Type B pancreatic cell (in vitro differentiated cells): ENCODE results near the gene GGTA1. TPM values are rescaled to one million over a fixed set of nuclear protein-coding genes. Genes with fewer than 3 reads are reported as not detected.
"Not testable (repeated sequence)": the region's sequence is repeated elsewhere in the genome, so short reads cannot be mapped to it uniquely, and the experiment has no call there.

Experiments used
- DNase-seq: peaks from one replicate; pipeline ENCODE4 v3.0.0; 2021; ENCODE audit warnings: mixed read lengths; ENCODE audit not compliant: unreplicated experiment; ENCODE audit errors: extremely low spot score
- H3K27ac Mint-ChIP-seq: 2 replicates; pipeline ENCODE4 v1.8.0; 2021; ENCODE audit warnings: mild to moderate bottlenecking, mixed read lengths
- H3K27me3 Mint-ChIP-seq: 2 replicates; pipeline ENCODE4 v1.8.0; 2021; ENCODE audit warnings: mixed read lengths
- H3K36me3 Mint-ChIP-seq: 2 replicates; pipeline ENCODE4 v1.8.0; 2021; ENCODE audit warnings: mixed read lengths
- H3K4me1 Mint-ChIP-seq: one replicate; pipeline ENCODE4 v1.8.0; 2021; ENCODE audit warnings: mixed read lengths; ENCODE audit not compliant: unreplicated experiment
- H3K4me3 Mint-ChIP-seq: 2 replicates; pipeline ENCODE4 v1.8.0; 2021; ENCODE audit warnings: mild to moderate bottlenecking, mixed read lengths
- H3K9me3 Mint-ChIP-seq: 2 replicates; pipeline ENCODE4 v1.8.0; 2021; ENCODE audit warnings: mixed read lengths
- total RNA-seq: library from RNA; stranded (reverse); gene quantifications from 2 replicates; pipeline ENCODE4 v1.2.1, GENCODE V29; 2021; ENCODE audit warnings: low replicate concordance
- TF ChIP-seq, protein P1 (sequence below): fragments of 200-600 bp; sonication (generic); conservative IDR thresholded peaks from 2 replicates; pipeline ENCODE4 v1.5.0; 2021; ENCODE audit warnings: antibody characterized with exemption, mild to moderate bottlenecking

GGTA1 gene
- total RNA-seq, 1 donor from 2014 or later = not detected

DNA sequence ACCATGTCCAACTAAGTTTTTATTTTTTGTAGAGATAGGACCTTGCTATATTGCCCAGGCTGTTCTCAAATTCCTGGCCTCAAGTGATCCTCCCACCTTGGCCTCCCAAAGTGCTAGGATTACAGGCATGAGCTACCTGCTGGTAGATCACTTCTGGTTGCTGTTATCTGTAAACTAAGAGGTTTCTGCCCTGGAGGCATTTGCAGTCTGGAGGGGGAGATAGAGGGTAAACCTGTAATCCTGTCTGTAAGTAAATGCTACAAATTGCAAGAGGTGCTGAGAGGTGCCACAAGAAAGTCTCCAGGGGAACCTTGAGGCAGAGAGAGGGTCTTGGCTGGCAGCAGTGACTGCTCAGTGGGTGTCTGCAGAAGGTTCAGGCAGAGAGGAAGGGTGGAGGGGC lies 29.0 kb upstream of the GGTA1 start:
- no peaks in the 10 kb centered on the region for H3K4me1 Mint-ChIP-seq
- no peak overlapping the region for H3K27ac Mint-ChIP-seq
- TF ChIP-seq, protein P1, sequence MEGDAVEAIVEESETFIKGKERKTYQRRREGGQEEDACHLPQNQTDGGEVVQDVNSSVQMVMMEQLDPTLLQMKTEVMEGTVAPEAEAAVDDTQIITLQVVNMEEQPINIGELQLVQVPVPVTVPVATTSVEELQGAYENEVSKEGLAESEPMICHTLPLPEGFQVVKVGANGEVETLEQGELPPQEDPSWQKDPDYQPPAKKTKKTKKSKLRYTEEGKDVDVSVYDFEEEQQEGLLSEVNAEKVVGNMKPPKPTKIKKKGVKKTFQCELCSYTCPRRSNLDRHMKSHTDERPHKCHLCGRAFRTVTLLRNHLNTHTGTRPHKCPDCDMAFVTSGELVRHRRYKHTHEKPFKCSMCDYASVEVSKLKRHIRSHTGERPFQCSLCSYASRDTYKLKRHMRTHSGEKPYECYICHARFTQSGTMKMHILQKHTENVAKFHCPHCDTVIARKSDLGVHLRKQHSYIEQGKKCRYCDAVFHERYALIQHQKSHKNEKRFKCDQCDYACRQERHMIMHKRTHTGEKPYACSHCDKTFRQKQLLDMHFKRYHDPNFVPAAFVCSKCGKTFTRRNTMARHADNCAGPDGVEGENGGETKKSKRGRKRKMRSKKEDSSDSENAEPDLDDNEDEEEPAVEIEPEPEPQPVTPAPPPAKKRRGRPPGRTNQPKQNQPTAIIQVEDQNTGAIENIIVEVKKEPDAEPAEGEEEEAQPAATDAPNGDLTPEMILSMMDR = no peak

DNA sequence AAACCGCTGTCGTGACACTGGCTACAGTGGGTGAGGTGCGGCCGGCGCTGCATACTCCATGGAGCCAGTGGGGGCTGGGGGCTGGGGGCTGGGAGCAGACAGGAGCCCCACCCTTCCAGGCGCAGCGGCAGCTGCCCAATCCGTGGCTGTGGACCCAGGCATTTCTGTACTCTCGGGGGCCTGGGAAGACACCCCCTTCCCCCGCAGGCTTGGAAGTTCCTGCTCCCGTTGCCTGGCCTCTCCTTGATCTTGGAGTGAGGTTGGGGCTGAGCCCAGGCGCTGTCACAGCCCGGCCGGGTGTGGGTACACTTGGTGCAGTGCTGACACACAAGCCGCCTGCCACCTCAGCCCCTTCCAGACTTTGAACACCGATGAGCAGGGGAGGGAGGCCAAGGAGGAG lies 27.7 kb upstream of the GGTA1 start:
- Mint-ChIP-seq H3K27ac (no peak overlapping the region), H3K4me3 (no peak overlapping the region), H3K36me3 (no peaks in the 10 kb centered on the region), H3K9me3 (peaks cover 3% of the 10 kb centered on the region), H3K4me1 (no peaks in the 10 kb centered on the region), H3K27me3 (no peaks in the 10 kb centered on the region)
- DNase-seq = no peak
- TF ChIP-seq, protein P1 = no peak

More for the DNA sequence above, 29.0 kb upstream of the GGTA1 start:
- no peaks in the 10 kb centered on the region for H3K9me3 Mint-ChIP-seq
- DNase-seq = no peak
- H3K27me3 Mint-ChIP-seq = no peaks in the 10 kb centered on the region
- H3K4me3 Mint-ChIP-seq = no peak overlapping the region
- H3K36me3 Mint-ChIP-seq = no peaks in the 10 kb centered on the region

DNA sequence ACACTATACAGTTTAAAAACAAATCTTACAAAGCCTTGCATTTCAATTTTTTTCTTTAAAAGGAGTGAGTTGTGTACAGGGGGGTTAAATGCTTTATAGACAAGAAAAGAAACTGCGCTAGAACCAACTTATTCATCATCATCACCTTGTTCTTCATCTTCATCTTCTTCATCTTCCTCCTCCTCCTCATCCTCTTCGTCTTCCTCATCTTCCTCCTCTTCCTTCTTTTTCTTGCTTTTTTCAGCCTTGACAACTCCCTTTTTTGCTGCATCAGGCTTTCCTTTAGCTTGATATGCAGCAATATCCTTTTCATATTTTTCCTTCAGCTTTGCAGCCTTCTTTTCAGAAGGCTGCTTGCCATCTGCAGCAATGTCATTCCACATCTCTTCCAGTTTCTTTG lies 20.0 kb upstream of the GGTA1 start:
- H3K4me1 Mint-ChIP-seq, H3K9me3 Mint-ChIP-seq, H3K27me3 Mint-ChIP-seq, DNase-seq, H3K4me3 Mint-ChIP-seq, H3K36me3 Mint-ChIP-seq, H3K27ac Mint-ChIP-seq: not testable (repeated sequence)

DNA sequence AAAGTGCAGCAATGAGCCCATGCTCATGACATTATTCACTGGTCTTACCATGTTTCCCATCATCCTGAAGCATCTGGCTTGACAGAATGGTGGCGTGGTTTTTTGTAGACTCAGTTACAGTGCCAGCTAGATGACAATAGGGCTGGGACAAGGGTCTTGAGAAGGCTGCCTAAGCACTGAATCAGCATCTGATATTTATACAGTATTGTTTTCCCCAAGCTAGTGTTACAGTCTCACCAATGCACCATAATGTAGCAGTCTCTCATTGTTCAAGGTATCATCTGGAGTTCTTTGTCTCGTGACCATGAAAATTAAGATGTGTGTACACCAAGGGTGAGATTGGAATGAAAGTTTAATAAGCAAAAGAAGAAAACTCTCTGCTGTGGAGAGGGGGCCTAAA lies 19.0 kb upstream of the GGTA1 start:
- Mint-ChIP-seq H3K27ac (no peak overlapping the region), H3K27me3 (no peaks in the 10 kb centered on the region), H3K4me1 (no peaks in the 10 kb centered on the region), H3K36me3 (no peaks in the 10 kb centered on the region), H3K9me3 (peaks cover 4% of the 10 kb centered on the region), H3K4me3 (no peak overlapping the region)
- TF ChIP-seq, protein P1 = no peak
- DNase-seq = no peak

DNA sequence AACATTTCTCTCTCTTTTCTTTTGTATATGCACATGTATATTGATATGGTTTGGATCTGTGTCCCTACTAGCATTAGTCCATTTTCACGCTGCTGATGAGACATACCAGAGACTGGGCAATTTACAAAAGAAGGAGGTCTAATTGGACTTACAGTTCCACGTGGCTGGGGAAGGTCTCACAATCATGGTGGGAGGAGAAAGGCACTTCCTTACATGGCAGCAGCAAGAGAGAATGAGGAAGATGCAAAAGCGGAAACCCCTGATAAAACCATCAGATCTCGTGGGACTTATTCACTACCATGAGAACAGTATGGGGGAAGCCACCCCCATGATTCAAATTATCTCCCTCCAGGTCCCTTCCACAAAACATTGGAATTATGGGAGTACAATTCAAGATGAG lies 13.5 kb upstream of the GGTA1 start:
- H3K4me3 Mint-ChIP-seq, DNase-seq, H3K27ac Mint-ChIP-seq, H3K27me3 Mint-ChIP-seq, H3K4me1 Mint-ChIP-seq, H3K36me3 Mint-ChIP-seq, H3K9me3 Mint-ChIP-seq: not testable (repeated sequence)

DNA sequence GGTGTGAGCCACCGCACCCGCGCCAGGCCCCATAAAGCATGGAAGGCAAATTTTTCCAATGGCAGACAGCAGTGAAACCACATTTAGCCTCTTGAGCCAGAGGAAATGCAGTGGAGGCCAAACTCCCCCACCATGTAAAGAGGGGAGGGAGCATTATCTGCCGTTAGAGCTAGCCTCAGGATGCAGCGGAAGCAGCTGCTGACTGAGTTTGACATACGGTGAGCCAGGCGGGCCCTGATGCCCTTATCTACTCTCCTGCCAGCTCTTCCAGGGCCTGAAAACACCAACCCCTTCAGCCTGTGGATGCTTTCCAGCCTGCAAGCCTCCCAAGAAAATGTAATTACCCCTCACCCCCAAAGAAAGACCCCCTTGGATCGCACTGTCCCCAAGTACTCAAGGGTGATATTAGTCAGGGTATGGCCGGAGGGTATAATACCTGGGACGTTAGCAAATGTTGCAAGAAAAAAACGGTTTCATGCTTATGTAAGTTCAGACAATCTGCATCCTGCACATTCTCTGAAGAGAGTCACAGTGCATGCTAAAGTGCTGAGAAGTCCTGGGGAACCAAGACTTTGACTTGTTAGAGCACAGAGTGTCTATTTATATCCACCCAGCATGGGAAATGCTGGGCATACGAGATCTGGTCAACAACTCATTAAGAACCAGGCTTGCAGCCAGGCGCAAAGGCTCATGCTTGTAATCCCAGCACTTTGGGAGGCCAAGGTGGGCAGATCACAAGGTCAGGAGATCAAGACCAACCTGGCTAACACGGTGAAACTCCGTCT lies 11.3 kb upstream of the GGTA1 start:
- Mint-ChIP-seq H3K4me3 (no peak overlapping the region), H3K27ac (no peak overlapping the region), H3K27me3 (peaks cover 10% of the 10 kb centered on the region), H3K36me3 (no peaks in the 10 kb centered on the region), H3K4me1 (peaks cover 6% of the 10 kb centered on the region), H3K9me3 (no peaks in the 10 kb centered on the region)
- TF ChIP-seq, protein P1 = no peak
- DNase-seq = no peak
